Measurements from ENCODE around the gene DENND1C.

The DENND1C gene

DNA sequence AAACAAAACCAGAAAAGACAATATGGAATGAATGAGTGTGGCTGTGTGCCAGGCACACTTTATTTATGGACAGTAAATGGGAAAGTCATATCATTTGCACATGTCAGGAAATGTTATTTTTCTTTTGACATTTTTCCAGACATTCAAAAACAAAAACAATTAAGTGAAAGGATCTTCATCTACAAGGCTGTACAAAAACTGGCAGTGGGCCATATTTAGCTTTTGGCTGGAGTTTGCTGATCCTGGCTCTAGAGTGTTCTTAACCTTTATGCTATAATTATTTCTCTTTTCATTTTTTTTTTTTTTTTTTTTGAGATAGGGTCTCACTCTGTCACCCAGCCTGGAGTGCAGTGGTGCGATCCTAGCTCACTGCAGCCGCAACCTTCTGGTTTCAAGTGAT lies 42.7 kb upstream of the DENND1C start:
- TF ChIP-seq, protein P1, sequence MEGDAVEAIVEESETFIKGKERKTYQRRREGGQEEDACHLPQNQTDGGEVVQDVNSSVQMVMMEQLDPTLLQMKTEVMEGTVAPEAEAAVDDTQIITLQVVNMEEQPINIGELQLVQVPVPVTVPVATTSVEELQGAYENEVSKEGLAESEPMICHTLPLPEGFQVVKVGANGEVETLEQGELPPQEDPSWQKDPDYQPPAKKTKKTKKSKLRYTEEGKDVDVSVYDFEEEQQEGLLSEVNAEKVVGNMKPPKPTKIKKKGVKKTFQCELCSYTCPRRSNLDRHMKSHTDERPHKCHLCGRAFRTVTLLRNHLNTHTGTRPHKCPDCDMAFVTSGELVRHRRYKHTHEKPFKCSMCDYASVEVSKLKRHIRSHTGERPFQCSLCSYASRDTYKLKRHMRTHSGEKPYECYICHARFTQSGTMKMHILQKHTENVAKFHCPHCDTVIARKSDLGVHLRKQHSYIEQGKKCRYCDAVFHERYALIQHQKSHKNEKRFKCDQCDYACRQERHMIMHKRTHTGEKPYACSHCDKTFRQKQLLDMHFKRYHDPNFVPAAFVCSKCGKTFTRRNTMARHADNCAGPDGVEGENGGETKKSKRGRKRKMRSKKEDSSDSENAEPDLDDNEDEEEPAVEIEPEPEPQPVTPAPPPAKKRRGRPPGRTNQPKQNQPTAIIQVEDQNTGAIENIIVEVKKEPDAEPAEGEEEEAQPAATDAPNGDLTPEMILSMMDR (IDR thresholded peaks at IDR 0.05; ENCODE audit: insufficient read depth, missing control alignments) = no peak
- FAIRE-seq (no peak), DNase-seq (ENCODE audit: insufficient read length, low spot score) (no peak)

DNA sequence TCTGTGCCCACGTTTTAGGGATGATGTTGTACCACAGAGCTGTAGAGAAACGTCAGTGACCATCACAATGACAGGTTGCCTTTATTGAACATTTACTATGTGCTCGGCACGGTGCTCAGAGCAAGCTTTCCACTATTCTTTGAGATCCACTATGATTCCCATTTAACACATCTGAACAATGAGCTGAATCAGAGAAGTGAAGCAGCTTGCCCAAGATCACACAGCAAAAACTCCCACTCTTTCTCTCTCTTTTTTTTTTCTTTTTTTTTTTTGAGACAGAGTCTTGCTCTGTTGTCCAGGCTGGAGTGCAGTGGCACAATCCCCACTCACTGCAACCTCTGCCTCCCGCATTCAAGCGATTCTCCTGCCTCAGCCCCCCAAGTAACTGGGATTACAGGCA lies 41.1 kb upstream of the DENND1C start:
- no peak for DNase-seq (ENCODE audit: insufficient read length, low spot score)
- FAIRE-seq = no peak
- TF ChIP-seq, protein P1 (IDR thresholded peaks at IDR 0.05; ENCODE audit: insufficient read depth, missing control alignments) = no peak

DNA sequence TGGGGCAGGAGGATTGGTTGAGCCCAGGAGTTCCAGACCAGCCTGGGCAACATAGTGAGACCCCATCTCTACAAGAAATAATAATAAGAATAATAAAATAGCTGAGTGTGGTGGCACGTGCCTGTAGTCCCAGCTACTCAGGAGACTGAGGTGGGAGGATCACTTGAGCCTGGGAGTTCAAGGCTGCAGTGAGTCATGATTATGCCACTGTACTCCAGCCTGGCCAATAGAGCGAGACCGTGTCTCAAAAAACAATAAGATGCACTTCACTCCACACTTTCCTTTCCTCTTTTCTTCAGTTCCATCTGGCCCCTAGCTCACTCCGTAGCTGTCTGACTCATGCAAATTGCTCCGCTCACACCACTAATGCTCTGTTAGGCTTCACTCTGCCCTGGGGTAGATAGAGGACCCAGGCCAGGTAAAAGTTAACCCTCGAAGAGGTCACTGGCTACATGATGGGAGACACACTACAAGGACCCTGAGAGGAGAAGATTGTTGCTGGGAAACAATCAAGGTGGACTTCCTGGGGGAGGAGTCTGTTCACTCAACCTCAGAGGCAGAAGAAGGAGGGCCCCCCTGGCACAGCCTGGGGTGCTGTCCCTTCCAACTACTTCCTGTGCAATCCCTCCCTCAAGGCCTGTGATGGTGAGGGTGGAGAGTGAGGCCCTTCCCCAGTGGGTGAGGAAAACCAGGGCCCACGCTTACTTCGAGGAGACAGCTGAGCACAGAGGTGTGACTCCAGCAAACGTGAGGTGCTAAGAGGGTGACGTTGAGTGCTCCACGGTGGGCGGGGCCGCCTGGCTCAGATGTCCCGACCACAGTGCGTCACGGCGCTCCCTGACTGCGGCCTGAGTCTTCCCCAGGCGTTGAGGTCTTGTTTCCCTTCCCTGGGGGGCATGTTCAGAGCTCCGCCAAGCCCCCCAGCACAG lies 40.4 kb upstream of the DENND1C start:
- FAIRE-seq (no peak), DNase-seq (ENCODE audit: insufficient read length, low spot score) (no peak)
- TF ChIP-seq, protein P1 (IDR thresholded peaks at IDR 0.05; ENCODE audit: insufficient read depth, missing control alignments) = no peak

DNA sequence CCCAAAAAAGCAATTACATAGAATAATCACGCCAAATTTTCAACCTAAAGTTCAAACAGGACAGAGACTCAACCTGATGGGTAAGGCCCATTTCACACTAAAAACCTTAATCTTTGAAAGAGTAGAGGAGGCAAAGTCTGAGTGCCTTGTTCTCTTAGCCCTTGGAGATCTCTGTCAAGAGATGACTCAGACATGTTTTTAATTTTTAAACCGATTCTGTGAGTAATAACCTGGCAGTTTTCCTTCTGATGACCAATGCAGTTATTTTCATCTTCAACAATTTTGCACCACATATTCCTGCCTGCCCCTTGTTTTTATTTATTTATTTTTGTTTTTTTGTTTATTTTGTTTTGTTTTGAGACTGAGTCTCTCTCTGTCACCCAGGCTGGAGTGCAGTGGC lies 37.7 kb upstream of the DENND1C start:
- TF ChIP-seq, protein P1 (IDR thresholded peaks at IDR 0.05; ENCODE audit: insufficient read depth, missing control alignments) = no peak
- FAIRE-seq (no peak), DNase-seq (ENCODE audit: insufficient read length, low spot score) (no peak)

DNA sequence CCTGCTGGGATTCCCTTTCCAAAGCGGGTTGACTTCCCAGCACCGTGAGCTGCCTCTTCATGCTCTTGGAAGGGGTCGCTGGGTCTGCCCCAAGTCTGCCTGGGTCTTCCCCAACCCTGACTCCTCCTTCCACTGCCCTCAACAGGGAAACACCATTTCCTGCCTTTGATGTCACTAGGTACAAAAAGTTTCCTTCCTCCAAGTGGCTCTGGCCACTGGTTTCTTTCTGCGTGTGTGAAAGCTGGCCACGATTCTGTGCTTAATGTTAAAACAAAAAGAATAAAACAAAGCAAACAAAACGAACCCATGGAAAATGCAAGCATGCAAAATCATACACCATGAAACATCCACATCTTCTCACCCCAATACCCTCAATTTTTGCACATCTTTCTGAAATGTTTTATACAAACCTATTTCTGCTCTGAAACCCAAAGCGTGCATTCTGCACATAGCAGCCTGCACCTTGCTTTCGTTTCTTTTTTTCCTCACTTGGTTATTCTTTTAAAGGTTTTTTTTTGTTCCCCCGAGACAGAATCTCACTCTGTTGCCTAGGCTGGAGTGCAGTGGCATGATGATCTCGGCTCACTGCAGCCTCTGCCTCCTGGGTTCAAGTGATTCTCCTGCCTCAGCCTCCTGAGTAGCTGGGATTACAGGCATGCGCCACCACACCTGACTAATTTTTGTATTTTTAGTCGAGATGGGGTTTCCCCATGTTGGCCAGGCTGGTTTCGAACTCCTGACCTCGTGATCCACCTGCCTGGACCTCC lies 36.7 kb upstream of the DENND1C start:
- FAIRE-seq = no peak

DNA sequence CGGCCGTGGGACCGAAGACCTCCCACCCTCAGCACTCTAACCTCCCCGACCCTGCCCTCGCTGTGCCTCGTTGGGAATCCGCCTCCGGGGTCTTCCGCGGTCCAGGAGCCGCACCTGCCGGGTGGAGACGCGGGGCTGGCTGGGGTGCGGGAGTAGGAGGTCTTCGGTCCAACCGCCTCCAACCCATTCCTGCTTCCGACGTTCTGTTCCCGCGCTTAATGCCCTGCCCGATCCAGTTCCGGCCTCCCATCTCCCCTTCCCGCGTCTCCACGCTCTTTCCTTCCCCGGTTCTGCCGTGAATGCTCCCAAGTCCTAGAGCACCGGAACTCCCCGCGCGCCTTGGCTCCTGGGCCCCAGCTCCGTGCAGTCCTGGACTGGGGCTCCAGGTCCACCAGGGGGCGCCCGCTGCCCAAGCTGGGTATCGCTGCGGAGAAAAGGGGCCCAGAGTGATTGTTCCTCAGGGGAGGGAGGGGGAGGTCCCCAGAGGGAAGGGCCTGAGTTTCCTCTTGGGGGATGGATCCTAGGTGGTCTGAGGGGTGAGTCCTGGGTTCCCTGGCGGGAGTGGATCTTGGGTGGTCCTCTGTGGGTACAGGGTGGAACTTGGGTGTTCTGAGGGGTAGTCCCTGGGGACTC lies 35.2 kb upstream of the DENND1C start:
- peak; percentile 85 for DNase-seq (ENCODE audit: insufficient read length, low spot score)

More for the DNA sequence above, 36.7 kb upstream of the DENND1C start:
- TF ChIP-seq, protein P1 (IDR thresholded peaks at IDR 0.05; ENCODE audit: insufficient read depth, missing control alignments) = no peak
- DNase-seq (ENCODE audit: insufficient read length, low spot score) = no peak

More for the DNA sequence above, 35.2 kb upstream of the DENND1C start:
- no peak for FAIRE-seq
- TF ChIP-seq, protein P1 (IDR thresholded peaks at IDR 0.05; ENCODE audit: insufficient read depth, missing control alignments) = peak; percentile 88
